Smooth muscle cell (in vitro differentiated cells): ENCODE results near the gene JUN. TPM values are rescaled to one million over a fixed set of nuclear protein-coding genes. Genes with fewer than 3 reads are reported as not detected.

Experiments used
- DNase-seq: peaks from one replicate; lab custom pipeline; 2025; ENCODE audit not compliant: unreplicated experiment; lab: John Stamatoyannopoulos, UW
- H2AFZ ChIP-seq: fragments of 200-600 bp; sonication (generic); 2 replicates; pipeline ENCODE4 v1.6.0; 2016; ENCODE audit warnings: antibody characterized with exemption, low read depth, mild to moderate bottlenecking
- H3F3A ChIP-seq: fragments of 200-600 bp; sonication (generic); 2 replicates; pipeline ENCODE4 v1.6.0; 2017; ENCODE audit warnings: antibody characterized with exemption, low read depth
- H3K27ac ChIP-seq: fragments of 200-600 bp; sonication (generic); 2 replicates; pipeline ENCODE4 v1.5.1; 2016; ENCODE audit warnings: low read depth, mild to moderate bottlenecking
- H3K27me3 ChIP-seq: fragments of 200-600 bp; sonication (generic); 2 replicates; pipeline ENCODE4 v1.6.1; 2016; ENCODE audit warnings: low read depth, mild to moderate bottlenecking
- H3K36me3 ChIP-seq: fragments of 200-600 bp; sonication (generic); 2 replicates; pipeline ENCODE4 v1.5.1; 2016; ENCODE audit warnings: low read depth
- H3K4me1 ChIP-seq: fragments of 200-600 bp; sonication (generic); 2 replicates; pipeline ENCODE4 v1.5.1; 2016; ENCODE audit warnings: low read depth
- H3K4me2 ChIP-seq: fragments of 200-600 bp; sonication (generic); 2 replicates; pipeline ENCODE4 v1.6.0; 2016; ENCODE audit warnings: mild to moderate bottlenecking
- H3K4me3 ChIP-seq: fragments of 200-600 bp; sonication (generic); 2 replicates; pipeline ENCODE4 v1.5.1; 2016; ENCODE audit warnings: mild to moderate bottlenecking
- H3K79me2 ChIP-seq: fragments of 200-600 bp; sonication (generic); 2 replicates; pipeline ENCODE4 v1.6.0; 2016; ENCODE audit warnings: low read depth, mild to moderate bottlenecking
- H3K9ac ChIP-seq: fragments of 200-600 bp; sonication (generic); 2 replicates; pipeline ENCODE4 v1.6.0; 2016; ENCODE audit warnings: low read depth
- H3K9me3 ChIP-seq: fragments of 200-600 bp; sonication (generic); replicated peaks from 2 replicates; pipeline ENCODE4 v1.5.1; 2016; ENCODE audit warnings: low read depth
- H4K20me1 ChIP-seq: fragments of 200-600 bp; sonication (generic); 2 replicates; pipeline ENCODE4 v1.6.0; 2016; ENCODE audit warnings: low read depth
- WGBS: methylation state at CpG from one replicate; pipeline ENCODE4 v1.1.7; 2016; ENCODE audit warnings: low lambda C conversion rate; 5-methylcytosine and 5-hydroxymethylcytosine counted together
- polyA plus RNA-seq: library from polyadenylated mRNA; unstranded; fragments of >200 nt; fragmentation: Nextera tagmentation; extraction: Ambion mirVana; gene quantifications from 2 replicates; pipeline ENCODE4 v1.2.1, GENCODE V29; 2016
- total RNA-seq: library from RNA; depleted of rRNA; stranded (reverse); fragments of >200 nt; gene quantifications from 2 replicates; pipeline ENCODE4 v1.2.3, GENCODE V29; 2014
- TF ChIP-seq, protein P1 (sequence below): fragments of 200-600 bp; sonication (generic); IDR thresholded peaks from 2 replicates; pipeline ENCODE4 v1.5.1; 2017; ENCODE audit warnings: borderline replicate concordance, mild to moderate bottlenecking, antibody characterized with exemption; ENCODE audit not compliant: insufficient read depth, poor library complexity, severe bottlenecking

JUN gene
- total and polyA plus RNA-seq, 2 experiments from 2014 or later = 200 to 286 TPM

DNA sequence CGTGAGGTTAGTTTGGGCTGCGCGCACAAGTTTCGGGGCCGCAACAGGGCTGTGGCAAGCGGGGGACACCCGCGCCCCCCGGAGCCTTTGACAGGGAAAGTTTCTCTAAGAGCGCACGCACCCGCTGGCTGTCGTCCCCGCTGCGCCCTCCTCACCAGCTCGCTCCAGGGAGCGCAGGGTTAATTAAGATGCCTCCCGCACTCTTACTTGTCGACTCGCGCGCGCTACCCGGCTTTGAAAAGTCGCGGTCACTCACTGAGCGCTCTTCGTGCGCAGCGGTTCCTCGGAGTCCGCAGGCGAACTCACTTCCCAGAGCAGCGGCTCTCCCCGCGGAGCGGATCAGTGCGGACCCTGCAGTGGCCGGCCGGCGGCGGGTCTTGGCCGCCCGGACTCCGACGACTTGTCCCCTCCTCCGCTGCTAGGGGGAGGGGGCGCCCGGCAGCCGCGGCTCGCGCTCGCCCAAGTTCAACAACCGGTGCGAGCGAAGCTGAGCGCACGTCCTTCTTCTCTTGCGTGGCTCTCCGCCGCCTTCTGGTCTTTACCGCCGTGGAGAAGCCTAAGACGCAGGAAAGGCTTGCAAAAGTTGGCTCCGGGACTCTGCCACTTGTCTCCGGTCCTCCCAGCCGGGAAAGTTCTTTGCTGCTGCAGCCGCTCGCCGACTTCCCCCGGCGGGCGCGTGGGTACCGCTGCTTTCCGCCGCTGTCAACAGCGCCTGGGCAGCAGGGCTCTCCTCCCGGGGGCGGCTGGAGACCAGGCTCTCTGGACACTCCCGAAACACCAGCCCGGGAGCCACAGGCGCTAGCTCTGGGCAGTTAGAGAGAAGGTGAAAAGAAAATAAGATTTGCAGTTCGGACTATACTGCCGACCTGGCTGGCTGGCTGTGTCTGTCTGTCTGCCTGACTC, 506 bp downstream of the JUN start:
- H3K36me3 ChIP-seq = no peaks in the 10 kb centered on the region
- TF ChIP-seq, protein P1, sequence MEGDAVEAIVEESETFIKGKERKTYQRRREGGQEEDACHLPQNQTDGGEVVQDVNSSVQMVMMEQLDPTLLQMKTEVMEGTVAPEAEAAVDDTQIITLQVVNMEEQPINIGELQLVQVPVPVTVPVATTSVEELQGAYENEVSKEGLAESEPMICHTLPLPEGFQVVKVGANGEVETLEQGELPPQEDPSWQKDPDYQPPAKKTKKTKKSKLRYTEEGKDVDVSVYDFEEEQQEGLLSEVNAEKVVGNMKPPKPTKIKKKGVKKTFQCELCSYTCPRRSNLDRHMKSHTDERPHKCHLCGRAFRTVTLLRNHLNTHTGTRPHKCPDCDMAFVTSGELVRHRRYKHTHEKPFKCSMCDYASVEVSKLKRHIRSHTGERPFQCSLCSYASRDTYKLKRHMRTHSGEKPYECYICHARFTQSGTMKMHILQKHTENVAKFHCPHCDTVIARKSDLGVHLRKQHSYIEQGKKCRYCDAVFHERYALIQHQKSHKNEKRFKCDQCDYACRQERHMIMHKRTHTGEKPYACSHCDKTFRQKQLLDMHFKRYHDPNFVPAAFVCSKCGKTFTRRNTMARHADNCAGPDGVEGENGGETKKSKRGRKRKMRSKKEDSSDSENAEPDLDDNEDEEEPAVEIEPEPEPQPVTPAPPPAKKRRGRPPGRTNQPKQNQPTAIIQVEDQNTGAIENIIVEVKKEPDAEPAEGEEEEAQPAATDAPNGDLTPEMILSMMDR = no peak
- H4K20me1 ChIP-seq = peaks cover 38% of the 10 kb centered on the region
- H3K9me3 ChIP-seq = no peaks in the 10 kb centered on the region
- under 1% methylated on average over 81 of the region's 86 CpGs for WGBS
- peak overlapping the region; percentile 91 for H3K4me3 ChIP-seq
- peaks cover 29% of the 10 kb centered on the region for H3K79me2 ChIP-seq
- H3K9ac ChIP-seq = peak overlapping the region; percentile 99
- DNase-seq = no peak
- H3F3A ChIP-seq = peaks cover 27% of the 10 kb centered on the region
- H3K27me3 ChIP-seq = no peaks in the 10 kb centered on the region
- peak overlapping the region; percentile 87 for H3K4me2 ChIP-seq
- H3K27ac ChIP-seq = peak overlapping the region; percentile 100
- H2AFZ ChIP-seq = no peak overlapping the region
- peaks cover 6% of the 10 kb centered on the region for H3K4me1 ChIP-seq

DNA sequence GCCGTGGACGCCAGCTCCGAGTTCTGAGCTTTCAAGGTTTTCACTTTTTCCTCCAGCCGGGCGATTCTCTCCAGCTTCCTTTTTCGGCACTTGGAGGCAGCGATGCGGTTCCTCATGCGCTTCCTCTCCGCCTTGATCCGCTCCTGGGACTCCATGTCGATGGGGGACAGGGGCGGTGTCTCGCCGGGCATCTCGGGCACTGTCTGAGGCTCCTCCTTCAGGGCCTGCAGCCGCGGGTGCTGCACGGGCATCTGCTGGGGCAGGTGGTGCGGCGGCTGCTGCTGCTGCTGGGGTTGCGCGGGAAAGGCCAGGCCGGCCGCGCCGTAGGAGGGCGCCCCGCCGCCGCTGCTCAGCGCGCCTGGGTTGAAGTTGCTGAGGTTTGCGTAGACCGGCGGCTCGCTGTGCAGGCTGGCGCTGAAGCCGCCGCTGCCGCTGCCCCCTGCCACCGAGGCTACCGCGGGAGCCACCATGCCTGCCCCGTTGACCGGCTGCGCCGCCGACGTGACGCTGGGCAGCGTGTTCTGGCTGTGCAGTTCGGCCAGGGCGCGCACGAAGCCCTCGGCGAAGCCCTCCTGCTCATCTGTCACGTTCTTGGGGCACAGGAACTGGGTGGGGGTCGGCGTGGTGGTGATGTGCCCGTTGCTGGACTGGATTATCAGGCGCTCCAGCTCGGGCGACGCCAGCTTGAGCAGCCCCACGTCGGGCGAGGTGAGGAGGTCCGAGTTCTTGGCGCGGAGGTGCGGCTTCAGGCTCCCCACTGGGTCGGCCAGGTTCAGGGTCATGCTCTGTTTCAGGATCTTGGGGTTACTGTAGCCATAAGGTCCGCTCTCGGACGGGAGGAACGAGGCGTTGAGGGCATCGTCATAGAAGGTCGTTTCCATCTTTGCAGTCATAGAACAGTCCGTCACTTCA, 1.4 kb downstream of the JUN start:
- H3K79me2 ChIP-seq = peaks cover 29% of the 10 kb centered on the region
- no peaks in the 10 kb centered on the region for H3K36me3 ChIP-seq
- H4K20me1 ChIP-seq = peaks cover 38% of the 10 kb centered on the region
- H3K4me3 ChIP-seq = peak overlapping the region; percentile 91
- H3K27ac ChIP-seq = peak overlapping the region; percentile 100
- peaks cover 6% of the 10 kb centered on the region for H3K4me1 ChIP-seq
- no peak for DNase-seq
- peaks cover 27% of the 10 kb centered on the region for H3F3A ChIP-seq
- WGBS = 2% methylated on average over 80 of the region's 82 CpGs
- peak overlapping the region; percentile 99 for H3K9ac ChIP-seq
- H3K27me3 ChIP-seq = no peaks in the 10 kb centered on the region
- H3K4me2 ChIP-seq = peak overlapping the region; percentile 87
- H2AFZ ChIP-seq = no peak overlapping the region
- TF ChIP-seq, protein P1 = peak; percentile 6
- H3K9me3 ChIP-seq = no peaks in the 10 kb centered on the region

DNA sequence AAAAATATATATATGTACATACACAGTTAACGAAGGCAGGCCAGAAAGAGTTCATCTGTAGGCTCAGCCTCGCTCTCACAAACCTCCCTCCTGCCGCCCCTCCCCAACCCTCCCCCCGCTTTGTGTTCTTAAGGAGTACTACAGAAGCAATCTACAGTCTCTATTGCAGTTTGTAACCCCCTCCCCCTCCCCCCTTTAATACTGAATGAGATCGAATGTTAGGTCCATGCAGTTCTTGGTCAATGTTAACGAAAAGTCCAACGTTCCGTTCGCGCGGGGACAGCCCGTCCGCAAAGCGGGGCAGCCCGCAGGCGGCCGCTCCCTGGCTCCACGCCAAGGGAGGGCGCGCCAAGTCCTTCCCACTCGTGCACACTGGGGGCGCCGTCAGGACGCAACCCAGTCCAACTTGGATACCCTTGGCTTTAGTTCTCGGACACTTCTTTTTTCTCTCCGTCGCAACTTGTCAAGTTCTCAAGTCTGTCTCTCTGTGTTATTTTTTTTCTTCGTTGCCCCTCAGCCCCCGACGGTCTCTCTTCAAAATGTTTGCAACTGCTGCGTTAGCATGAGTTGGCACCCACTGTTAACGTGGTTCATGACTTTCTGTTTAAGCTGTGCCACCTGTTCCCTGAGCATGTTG, 2.2 kb downstream of the JUN start:
- peak overlapping the region; percentile 99 for H3K9ac ChIP-seq
- H3K27ac ChIP-seq = peak overlapping the region; percentile 100
- H3K4me2 ChIP-seq = peak overlapping the region; percentile 87
- H3F3A ChIP-seq = peaks cover 26% of the 10 kb centered on the region
- WGBS = 1% methylated on average over 32 of the region's 32 CpGs
- no peak overlapping the region for H2AFZ ChIP-seq
- TF ChIP-seq, protein P1 = peak; percentile 17
- DNase-seq = no peak
- no peaks in the 10 kb centered on the region for H3K9me3 ChIP-seq
- no peaks in the 10 kb centered on the region for H3K36me3 ChIP-seq
- H3K79me2 ChIP-seq = peaks cover 29% of the 10 kb centered on the region
- H3K4me1 ChIP-seq = peaks cover 6% of the 10 kb centered on the region
- H3K27me3 ChIP-seq = no peaks in the 10 kb centered on the region
- peak overlapping the region; percentile 91 for H3K4me3 ChIP-seq
- peaks cover 38% of the 10 kb centered on the region for H4K20me1 ChIP-seq
